NK-92 (cell line): ENCODE measurements around the gene CDK14.

Experiments used
- DNase-seq: peaks from one replicate; lab custom pipeline; 2025; ENCODE audit not compliant: unreplicated experiment; lab: John Stamatoyannopoulos, UW

CDK14 gene

DNA sequence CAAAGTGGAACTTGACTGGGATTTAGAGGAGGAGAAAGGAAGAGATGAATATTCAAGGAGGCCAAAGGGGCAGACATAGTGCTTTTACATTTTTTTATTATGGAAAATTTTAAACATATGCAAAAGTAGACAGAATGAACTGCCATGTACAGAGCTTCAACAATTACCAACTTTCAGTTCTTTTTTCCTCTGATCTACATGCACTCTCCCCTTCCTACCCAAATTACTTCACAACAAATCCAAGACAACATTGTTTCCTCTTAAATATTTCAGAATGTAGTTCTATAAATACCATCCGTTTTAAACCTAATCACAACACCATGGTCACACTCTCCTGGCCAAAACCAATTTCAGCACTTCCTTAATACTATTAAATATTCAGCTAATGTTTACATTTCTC, 584.6 kb downstream of the CDK14 start:
- no peak for DNase-seq

DNA sequence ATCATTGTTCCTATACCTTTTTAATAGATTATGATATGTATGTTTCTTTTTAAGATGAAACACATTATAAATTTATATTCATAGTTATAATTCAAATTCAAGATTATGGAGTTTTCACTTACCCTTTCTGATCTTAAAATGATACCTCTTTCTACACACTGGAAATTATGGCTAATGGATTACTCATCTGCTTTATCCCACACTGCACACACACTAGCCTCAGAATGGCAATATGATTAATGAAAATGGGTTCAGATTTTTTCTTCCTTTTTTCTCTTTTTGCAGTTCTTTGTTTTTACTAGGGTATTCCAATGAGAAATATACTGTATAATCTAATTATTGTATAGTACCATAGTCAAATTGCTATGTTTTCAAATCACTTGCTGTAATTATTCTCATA, 585.8 kb downstream of the CDK14 start:
- no peak for DNase-seq

DNA sequence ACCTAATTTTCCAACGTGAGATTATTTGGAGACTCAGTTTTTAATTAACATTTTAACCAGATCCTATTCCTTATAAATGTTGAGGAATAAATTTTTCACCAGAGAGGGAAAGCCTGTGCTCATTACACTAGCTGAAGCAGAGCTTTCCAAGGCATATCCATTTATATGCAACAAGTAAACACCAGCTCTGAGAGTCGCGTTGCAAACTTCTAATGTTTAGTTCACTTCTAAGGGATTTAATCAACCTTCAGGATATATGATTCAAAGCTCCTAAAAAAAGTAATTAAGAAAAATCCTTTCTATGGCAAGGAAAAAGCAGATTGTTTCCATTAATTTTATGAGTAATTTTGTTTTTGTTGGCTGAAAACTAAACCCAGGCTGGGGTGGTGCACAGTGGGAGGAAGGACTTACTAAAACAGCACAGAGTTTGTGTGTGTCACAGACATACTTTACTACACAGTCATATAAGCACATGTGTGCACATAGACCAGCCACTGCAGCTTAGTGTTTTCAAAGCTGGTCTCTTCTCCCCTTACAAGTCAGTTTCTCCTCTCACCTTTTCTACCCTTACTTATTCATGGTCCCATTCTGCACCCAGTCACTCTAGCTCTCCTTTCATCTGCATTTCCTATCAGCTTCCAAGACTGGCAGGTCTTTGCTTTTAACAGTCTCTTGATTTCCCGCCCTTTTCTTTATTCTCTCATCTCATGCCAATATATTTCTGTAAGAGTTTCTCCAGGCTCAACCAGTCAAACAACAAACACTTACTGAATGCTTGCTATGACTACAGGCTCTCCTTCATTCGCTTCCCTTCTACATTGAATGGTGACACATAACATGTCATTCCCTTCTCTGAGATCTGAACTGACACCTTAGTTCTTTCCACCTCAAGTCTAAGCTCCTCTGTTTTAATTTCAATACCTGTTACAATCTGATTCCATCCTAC, 587.0 kb downstream of the CDK14 start:
- no peak for DNase-seq

DNA sequence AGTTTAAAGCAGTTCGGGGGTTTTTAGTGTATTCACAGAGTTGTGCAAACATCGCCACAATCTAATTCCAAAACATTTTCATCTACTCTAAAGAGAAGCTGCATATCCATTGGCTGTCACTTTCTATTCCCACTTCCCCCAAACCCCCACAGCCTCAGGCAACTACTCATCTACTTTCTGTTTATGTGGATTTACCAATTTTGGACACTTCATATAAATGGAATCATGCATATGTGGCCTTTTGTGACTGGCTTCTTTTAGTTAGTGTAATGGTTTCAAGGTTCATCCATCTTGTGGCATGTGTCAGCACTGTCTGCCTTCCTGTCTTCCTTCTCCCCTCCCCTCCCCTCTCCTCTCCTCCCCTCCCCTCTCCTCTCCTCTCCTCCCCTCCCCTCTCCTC, 589.6 kb downstream of the CDK14 start:
- DNase-seq, result no peak

DNA sequence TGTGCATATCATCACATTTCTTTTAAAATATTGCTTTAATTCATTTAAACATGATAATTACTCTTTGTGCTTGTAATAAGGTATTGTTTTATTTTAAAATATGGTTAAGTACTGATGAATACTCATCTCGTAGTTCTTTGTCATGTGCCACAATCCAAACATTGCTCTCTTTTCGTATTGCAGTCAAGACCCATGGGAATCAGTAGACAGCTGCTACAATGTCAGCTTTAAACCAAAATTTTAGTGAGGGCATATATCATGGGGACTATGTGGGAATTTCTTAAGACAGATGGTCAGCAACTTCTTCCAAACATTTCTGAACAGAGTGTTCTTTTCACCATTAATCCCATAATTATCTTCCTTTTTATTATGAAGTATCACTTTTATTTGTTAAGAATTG, 590.9 kb downstream of the CDK14 start:
- no peak for DNase-seq

DNA sequence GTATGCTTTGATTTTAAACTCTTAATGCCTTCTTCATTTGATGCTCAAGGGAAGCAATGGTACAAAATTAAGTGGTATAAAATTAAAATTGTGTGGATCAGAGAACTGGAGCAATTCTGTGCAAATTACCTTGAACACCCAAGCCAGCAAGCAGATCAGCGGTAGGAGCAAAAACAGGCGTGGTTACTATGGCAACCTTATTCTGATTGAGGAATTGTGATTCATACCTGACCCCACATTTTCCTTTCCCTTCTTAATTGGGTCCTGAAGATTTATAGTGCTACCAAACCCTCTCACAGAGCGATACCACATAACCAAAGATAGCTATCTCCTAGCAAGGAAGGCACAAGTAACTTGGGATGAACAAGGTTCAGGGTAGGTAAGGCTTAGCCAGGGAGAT, 595.6 kb downstream of the CDK14 start:
- no peak for DNase-seq

DNA sequence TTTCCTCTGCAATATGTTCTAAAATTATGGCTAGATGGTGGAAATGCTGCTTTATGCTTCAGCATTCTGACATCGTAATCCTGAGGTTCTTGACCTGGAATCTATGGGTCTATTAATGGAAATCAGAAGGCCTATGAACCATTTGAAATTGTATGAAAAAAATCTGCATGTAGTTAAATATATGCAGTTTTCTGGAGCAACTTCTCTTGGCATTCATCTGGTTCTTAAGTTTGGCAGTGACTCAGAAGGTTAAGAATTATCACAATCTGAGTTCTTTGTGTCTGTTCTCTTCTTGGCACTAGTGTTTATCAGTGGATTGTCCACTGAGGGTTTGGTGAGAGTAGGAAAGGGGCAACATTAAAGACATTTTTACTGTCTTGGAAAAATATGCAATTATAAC, 597.0 kb downstream of the CDK14 start:
- DNase-seq, result no peak

DNA sequence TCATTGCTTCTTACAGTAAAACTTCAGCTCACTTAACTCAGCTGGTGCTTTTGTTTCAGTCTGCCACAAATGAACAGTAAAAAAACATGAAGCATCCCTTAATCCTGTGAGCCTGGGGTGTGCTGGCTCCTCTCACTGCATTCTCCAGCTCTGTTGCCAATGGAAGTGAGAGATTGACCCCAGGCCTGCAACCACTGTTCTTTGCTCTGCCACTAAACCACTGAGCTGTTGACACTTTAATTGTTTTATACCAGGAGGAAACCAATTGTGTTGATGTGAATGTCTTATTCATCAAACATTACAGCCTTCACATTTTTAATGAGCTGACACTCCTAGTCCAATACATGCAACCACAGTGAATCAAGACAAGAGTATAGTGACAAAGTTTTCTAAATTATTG, 598.7 kb downstream of the CDK14 start:
- no peak for DNase-seq

DNA sequence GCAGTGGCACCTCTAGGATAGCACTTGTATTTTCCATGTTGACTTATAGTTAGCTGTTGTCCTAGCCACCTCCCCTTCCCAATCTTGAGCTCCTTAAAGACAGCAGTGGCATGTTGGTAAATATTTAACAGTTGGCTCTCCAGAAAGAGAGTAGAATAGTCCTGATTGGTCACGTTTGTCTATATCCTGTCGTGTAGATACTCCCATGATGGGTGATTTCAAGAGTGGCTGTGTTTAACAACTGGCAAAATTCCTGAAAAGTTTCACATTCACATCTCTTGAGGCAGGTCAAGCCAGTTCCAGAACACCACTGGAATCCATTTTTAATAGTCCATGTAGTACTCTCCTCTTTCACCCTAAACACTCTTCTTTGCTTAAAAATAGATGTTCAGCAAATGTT, 599.9 kb downstream of the CDK14 start:
- no peak for DNase-seq

DNA sequence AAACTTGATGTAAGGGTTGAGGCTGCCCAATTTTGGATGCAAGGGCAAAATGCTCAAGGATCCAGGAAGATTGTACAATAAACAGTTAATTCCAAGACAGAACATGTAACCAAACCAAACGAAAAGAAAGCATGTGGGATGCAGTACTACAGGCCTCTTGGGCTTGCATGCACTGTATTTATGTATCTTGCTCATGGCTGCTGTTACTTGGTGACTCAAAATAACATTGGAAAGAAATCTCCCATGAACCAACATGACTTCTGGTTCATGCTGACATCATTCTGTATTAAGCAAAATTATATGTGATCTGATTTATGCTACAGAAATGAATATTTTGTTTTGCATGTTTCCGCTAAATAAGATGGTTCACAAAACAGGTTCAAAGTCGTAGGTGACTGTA, 602.2 kb downstream of the CDK14 start:
- DNase-seq, result no peak

DNA sequence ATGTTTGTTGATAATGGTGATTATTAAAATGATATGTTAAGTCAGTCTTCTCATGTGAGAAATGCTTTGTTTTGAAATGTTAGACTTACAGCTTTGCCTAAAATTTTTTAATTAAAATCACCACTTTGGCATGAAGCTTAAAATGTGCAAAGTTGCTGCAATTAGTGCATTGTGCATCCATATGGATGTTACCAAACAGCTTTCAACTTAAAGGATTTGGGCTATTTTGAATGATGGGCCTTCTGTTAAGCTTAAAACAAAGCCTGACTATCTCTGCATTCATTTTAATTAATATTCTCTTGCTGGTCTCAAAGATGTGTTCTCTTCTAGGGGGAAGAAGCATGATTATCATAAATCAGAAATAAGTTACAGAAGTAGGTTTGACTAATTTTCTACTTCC, 603.5 kb downstream of the CDK14 start:
- DNase-seq, result no peak

DNA sequence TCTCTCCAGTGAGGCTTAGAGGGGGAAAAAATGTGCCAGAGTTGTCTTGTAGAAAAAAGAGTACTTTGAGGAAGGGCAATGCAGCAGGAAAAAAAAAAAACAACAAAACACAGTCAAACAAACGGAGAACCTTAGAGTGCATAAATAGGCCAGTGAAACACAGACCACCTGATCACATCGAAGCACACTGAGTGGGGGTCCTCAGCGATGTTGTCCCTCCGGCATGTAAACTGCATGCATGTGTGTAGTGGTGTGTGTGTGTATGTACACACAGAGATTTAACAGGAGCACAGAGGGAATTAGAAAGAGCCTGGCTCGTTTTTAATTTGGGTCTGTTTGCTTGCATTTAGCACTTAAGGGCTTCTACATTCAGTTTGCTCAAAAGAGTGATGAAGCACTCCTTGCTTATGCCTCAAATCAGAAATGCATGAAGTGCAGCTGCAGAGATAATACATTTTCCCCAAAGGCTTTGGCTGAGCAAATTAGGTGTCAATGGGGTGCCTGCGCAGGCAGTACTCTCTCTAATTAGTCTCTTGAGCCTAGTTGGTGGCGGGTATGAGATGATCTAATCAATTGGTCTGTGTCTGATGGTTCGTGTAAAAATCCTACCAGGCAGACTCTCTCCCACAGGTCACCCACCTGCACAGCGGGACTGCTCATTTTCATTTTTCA, 605.5 kb downstream of the CDK14 start:
- DNase-seq, result no peak

DNA sequence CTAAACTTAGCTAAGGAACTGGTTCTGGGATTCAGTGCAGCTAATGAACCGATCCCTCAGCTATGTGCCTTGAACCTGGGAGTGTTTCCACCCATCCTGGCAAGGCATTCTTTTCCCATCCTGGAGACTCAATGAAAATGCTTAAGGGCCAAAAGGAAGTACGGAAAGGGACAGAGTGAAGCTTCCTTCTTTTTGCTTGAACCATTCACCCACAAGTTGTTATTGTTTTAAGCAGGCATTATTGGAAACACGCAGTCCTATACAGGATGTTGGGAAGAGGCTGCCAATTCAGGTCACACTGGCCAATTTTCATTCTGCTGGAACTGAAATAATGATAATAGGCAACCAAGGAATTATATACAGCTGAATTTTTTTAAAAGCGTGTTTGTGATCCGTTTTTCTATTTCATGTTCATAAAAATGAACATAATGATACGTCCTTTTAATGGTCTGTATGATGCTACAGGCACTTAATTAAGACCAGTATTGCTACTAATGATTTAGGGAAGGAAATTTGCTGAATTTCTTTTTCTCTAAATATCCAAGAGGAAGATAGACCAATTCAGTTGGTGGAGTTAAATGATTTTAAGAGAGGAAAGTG, 610.3 kb downstream of the CDK14 start:
- DNase-seq, result no peak

DNA sequence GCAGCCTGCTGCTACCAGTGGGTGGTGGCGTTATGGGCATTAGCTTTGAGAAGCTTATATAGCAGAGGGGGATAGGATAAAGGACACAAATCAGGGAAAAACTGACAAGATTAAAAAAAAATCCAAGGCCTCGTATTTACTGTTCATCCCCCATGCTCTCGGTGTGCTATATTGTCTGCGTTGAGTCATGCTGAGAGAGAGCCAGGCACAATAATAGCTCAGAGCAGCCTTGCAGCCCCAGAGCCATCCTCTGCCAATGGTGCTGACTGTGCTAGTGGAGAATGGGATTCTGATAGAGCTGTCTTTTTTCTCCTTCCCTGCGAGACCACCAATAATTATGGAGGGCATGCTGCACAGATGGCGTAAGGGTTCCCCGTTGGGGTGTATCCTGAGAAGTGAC, 616.5 kb downstream of the CDK14 start:
- DNase-seq, result no peak

DNA sequence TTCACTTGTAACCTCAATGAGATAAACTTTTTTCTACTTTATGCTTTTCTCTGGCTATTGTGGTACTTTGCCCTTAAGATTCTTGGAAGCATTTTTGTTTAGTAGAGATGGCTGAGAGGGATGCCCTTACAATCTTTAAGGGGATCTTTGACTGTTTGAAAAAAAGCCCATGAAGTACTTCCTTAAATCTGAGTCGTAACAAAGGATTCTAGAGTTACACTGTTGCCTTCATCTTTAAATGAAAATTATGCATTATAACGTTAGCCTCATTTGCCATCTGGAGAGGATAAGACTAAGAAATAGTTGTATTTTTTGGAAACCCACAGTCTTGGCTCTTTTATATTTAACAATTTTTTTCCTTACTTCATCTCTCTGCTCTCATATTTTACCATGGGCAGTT, 630.3 kb downstream of the CDK14 start:
- DNase-seq, result no peak

DNA sequence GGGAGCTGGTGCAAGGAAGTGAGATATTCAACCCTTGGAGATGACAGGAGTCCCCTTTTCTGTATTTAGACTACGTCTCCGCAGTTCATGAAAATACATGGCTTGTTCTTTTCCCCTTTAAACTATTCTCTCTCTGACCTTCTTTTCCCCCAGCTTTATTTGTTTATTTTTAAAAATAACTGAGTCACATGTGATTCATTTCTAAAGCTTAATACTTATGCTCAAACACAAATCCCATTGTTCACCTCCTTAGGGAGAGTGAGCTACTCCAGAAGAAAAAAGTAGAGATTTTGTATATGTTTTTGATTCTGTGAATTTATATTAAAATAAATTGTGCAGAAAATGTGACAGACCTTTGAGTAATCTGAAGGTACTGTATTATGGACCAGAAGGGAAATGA, 632.2 kb downstream of the CDK14 start:
- DNase-seq, result no peak

DNA sequence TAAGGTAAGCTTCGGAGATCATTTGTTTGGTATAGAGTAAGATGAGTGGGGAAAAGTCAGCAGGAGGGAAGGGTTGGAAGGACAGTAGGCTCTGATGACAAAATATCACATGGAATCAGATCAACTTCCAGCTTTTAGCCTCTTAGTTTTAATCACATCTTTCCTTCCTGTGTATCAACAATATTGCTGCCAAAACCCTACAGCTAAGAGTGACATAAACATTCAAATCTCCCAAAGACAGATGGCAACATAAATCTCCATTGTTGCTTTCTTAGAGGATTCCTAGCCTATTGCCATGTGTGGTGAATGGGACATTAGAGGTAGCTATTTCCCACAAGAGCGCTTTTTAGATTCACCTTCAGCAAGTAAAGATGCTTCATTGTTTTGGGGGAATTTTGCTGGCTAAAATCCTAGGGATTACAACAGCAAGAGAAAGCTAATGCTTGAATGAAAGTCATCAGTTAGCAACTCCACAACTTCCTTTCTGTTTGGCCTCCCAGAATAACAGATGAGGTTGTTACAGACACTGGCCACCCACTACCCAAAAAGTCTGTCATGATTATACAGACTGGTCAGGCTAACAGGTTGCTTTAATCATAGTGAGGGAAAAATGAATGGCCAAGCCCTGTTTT, 632.9 kb downstream of the CDK14 start:
- DNase-seq, result no peak

DNA sequence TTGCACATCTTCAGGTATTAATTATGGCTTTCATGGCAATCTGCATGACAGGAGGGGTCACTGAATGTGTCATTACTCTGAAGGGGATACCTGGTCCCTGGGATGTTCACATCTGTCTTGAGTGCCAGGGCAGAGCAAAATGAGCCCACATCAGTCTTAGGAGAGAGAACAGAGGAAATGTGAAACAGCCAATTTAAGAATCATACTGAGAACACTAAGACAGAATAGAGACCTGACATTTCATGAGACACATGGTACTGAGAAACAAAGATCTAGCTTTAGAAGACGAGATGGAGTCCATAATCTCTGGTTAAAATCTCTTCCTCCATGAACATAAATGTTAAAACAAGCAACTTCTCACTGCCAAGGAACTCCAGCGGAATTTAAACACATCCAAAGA, 634.0 kb downstream of the CDK14 start:
- no peak for DNase-seq

DNA sequence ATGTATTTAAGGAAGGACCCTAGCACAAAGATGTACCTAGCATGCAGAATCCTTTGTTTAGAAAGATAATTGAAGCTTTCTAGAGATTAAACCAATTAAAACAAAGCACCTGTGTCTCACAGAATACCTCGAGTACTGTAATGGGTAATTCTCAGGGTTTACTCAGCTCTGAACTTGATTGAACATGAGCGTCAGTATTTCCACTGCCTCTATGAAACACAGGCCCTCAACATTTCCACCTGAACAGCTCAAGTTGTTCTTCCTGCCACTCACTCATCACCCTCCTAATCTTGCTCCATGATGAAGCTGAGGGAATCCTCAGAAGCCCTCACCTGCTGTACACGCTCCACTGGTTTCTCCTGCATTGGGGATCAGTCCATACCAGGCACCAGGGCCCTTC, 634.4 kb downstream of the CDK14 start:
- no peak for DNase-seq

DNA sequence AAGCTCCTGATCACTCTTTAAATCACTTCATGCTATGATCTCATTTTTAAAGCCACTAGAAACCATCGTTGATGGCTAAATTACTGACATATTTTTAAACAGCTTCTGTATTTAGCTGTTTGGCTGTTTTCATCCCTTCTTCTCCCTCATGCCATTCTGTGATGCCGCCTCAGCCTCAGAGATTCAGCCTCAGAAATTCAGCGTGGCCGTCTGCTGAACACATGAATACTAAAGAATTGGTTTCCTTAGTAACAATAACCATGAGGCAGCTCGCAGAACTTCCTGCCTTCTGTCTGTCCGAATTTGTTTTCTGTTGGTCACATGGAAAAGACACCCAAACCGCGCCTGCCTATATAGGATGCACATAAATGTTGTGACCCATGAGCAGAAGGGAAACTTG, 637.1 kb downstream of the CDK14 start:
- DNase-seq, result no peak

DNA sequence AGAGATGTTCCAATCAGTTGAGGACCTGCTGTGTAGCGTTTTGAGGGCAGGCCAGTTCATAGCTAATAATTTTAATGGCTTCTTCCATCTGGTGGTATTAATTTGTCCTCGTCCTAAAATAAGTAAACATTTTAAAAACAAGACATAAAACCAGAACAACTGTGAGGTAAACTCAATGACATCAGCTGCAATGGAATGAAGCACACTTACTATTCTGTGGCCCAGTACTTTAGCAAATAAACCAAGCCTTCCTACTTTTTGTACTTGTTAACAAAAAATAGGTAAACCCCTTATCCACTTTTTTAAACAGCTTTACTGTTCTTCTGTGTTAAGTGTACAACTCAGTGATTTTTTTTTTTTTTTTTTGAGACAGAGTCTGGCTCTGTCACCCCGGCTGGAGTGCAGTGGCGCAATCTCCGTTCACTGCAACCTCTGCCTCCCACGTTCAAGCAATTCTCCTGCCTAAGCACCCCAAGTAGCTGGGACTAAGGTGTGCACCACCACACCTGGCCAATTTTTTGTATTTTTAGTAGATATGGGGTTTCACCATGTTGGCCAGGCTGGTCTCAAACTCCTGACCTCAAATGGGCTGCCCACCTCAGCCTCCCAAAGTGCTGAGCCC, 639.2 kb downstream of the CDK14 start:
- no peak for DNase-seq
